Neural progenitor cell (in vitro differentiated cells): ENCODE results near the gene ITPRIPL2. TPM values are rescaled to one million over a fixed set of nuclear protein-coding genes. Genes with fewer than 3 reads are reported as not detected.
A peak's percentile ranks its signal among the peaks of the same experiment; 100 is the strongest.

Experiments used
- DNase-seq: peaks from one replicate; pipeline ENCODE4 v3.0.0-alpha.2; 2016; ENCODE audit warnings: low spot score
- H2AFZ ChIP-seq: fragments of 200-600 bp; sonication (generic); replicated peaks from 2 replicates; pipeline ENCODE4 v1.6.1; 2016; ENCODE audit warnings: antibody characterized with exemption
- H3F3A ChIP-seq: fragments of 200-600 bp; sonication (generic); 2 replicates; pipeline ENCODE4 v1.6.1; 2016; ENCODE audit warnings: antibody characterized with exemption, low read depth
- H3K27ac ChIP-seq: fragments of 200-600 bp; sonication (generic); 2 replicates; pipeline ENCODE4 v1.5.1; 2016; ENCODE audit warnings: mild to moderate bottlenecking
- H3K27me3 ChIP-seq: fragments of 200-600 bp; sonication (generic); 2 replicates; pipeline ENCODE4 v1.6.1; 2016; ENCODE audit warnings: mild to moderate bottlenecking, moderate library complexity
- H3K36me3 ChIP-seq: fragments of 200-600 bp; sonication (generic); 2 replicates; pipeline ENCODE4 v1.5.1; 2016
- H3K4me1 ChIP-seq: fragments of 200-600 bp; sonication (generic); 2 replicates; pipeline ENCODE4 v1.6.1; 2016; ENCODE audit warnings: mixed run types
- H3K4me2 ChIP-seq: fragments of 200-600 bp; sonication (generic); 2 replicates; pipeline ENCODE4 v1.6.1; 2016
- H3K4me3 ChIP-seq: fragments of 200-600 bp; sonication (generic); 2 replicates; pipeline ENCODE4 v1.5.1; 2016
- H3K79me2 ChIP-seq: fragments of 200-600 bp; sonication (generic); 2 replicates; pipeline ENCODE4 v1.6.1; 2016; ENCODE audit warnings: low read depth
- H3K9ac ChIP-seq: fragments of 200-600 bp; sonication (generic); 2 replicates; pipeline ENCODE4 v1.6.1; 2016
- H3K9me3 ChIP-seq: fragments of 200-600 bp; sonication (generic); 2 replicates; pipeline ENCODE4 v1.5.1; 2016; ENCODE audit warnings: low read depth
- H4K20me1 ChIP-seq: fragments of 200-600 bp; sonication (generic); 2 replicates; pipeline ENCODE4 v1.6.1; 2016; ENCODE audit warnings: low read depth
- H3K27ac Mint-ChIP-seq: 3 replicates; pipeline ENCODE4 v1.8.0; 2021; ENCODE audit warnings: mixed read lengths
- H3K27me3 Mint-ChIP-seq: 2 replicates; pipeline ENCODE4 v1.8.0; 2022; ENCODE audit warnings: low read depth, mild to moderate bottlenecking, inconsistent platforms, moderate library complexity, mixed read lengths; ENCODE audit not compliant: insufficient read depth
- H3K36me3 Mint-ChIP-seq: 3 replicates; pipeline ENCODE4 v1.8.0; 2021; ENCODE audit warnings: mixed read lengths
- H3K4me1 Mint-ChIP-seq: 3 replicates; pipeline ENCODE4 v1.8.0; 2021; ENCODE audit warnings: mixed read lengths
- H3K4me3 Mint-ChIP-seq: 3 replicates; pipeline ENCODE4 v1.8.0; 2021; ENCODE audit warnings: mild to moderate bottlenecking, moderate library complexity, mixed read lengths
- H3K9me3 Mint-ChIP-seq: 3 replicates; pipeline ENCODE4 v1.8.0; 2020; ENCODE audit warnings: mixed read lengths
- CTCF ChIP-seq: fragments of 200-600 bp; sonication (generic); IDR thresholded peaks from 2 replicates; pipeline ENCODE4 v1.5.1; 2017; ENCODE audit warnings: antibody characterized with exemption, mild to moderate bottlenecking
- EZH2 ChIP-seq: fragments of 200-600 bp; sonication (generic); IDR thresholded peaks from 2 replicates; pipeline ENCODE4 v1.6.1; 2017; ENCODE audit warnings: antibody characterized with exemption, mild to moderate bottlenecking, moderate library complexity
- EZH2phosphoT487 ChIP-seq: fragments of 200-600 bp; sonication (generic); IDR thresholded peaks from 2 replicates; pipeline ENCODE4 v1.6.1; 2017; ENCODE audit warnings: antibody characterized with exemption
- total RNA-seq: library from RNA; depleted of rRNA; stranded (reverse); fragments of >200 nt; gene quantifications from 2 replicates; pipeline ENCODE4 v1.2.3, GENCODE V29; 2015; ENCODE audit warnings: low replicate concordance

The ITPRIPL2 gene
- total RNA-seq, 1 donor from 2014 or later, result 3.7 TPM

GRCh38 chr16:19151310-19151709 is 37.5 kb downstream of the ITPRIPL2 start:
- H3K4me3 Mint-ChIP-seq, result no peak overlapping the region
- H3K27ac Mint-ChIP-seq, result peak overlapping the region; percentile 53
- no peaks in the 10 kb centered on the region for H3K27me3 Mint-ChIP-seq

GRCh38 chr16:19152042-19152441 is 38.3 kb downstream of the ITPRIPL2 start:
- Histone ChIP-seq H3K9ac (no peak overlapping the region), H3K4me1 (no peaks in the 10 kb centered on the region), H3K9me3 (peaks cover 3% of the 10 kb centered on the region), H3K36me3 (no peaks in the 10 kb centered on the region), H3K79me2 (no peaks in the 10 kb centered on the region), H3F3A (no peaks in the 10 kb centered on the region), H3K4me2 (no peak overlapping the region), H3K4me3 (no peak overlapping the region), H3K27ac (no peak overlapping the region), H2AFZ (no peak overlapping the region), H4K20me1 (no peaks in the 10 kb centered on the region), H3K27me3 (peaks cover 17% of the 10 kb centered on the region)
- no peak for TF ChIP-seq CTCF
- no peak for TF ChIP-seq EZH2
- TF ChIP-seq EZH2phosphoT487, result no peak
- DNase-seq, result no peak
- Mint-ChIP-seq H3K27me3 (no peaks in the 10 kb centered on the region), H3K36me3 (no peaks in the 10 kb centered on the region), H3K4me3 (no peak overlapping the region), H3K4me1 (no peaks in the 10 kb centered on the region), H3K27ac (no peak overlapping the region), H3K9me3 (peaks cover 6% of the 10 kb centered on the region)

More at GRCh38 chr16:19151310-19151709, 37.5 kb downstream of the ITPRIPL2 start:
- Histone ChIP-seq H3K9me3 (peaks cover 3% of the 10 kb centered on the region), H3K4me3 (no peak overlapping the region), H3K4me1 (no peaks in the 10 kb centered on the region), H4K20me1 (no peaks in the 10 kb centered on the region), H3K9ac (no peak overlapping the region), H3K79me2 (no peaks in the 10 kb centered on the region), H3K27me3 (peaks cover 10% of the 10 kb centered on the region), H3K36me3 (no peaks in the 10 kb centered on the region), H3K4me2 (no peak overlapping the region), H2AFZ (no peak overlapping the region), H3F3A (no peaks in the 10 kb centered on the region), H3K27ac (no peak overlapping the region)
- Mint-ChIP-seq H3K36me3 (no peaks in the 10 kb centered on the region), H3K4me1 (no peaks in the 10 kb centered on the region), H3K9me3 (peaks cover 6% of the 10 kb centered on the region)
- TF ChIP-seq EZH2 (no peak), CTCF (no peak), EZH2phosphoT487 (no peak)
- DNase-seq, result no peak

GRCh38 chr16:19153876-19154275 is 40.1 kb downstream of the ITPRIPL2 start:
- Histone ChIP-seq H3K4me2 (no peak overlapping the region), H3F3A (no peaks in the 10 kb centered on the region), H4K20me1 (no peaks in the 10 kb centered on the region), H3K4me3 (no peak overlapping the region), H3K27ac (no peak overlapping the region), H3K79me2 (no peaks in the 10 kb centered on the region), H3K9ac (no peak overlapping the region), H2AFZ (peak overlapping the region; percentile 32), H3K9me3 (no peaks in the 10 kb centered on the region), H3K36me3 (no peaks in the 10 kb centered on the region), H3K4me1 (no peaks in the 10 kb centered on the region), H3K27me3 (peaks cover 28% of the 10 kb centered on the region)
- Mint-ChIP-seq H3K36me3 (no peaks in the 10 kb centered on the region), H3K4me1 (no peaks in the 10 kb centered on the region), H3K4me3 (no peak overlapping the region), H3K9me3 (peaks cover 4% of the 10 kb centered on the region), H3K27ac (no peak overlapping the region), H3K27me3 (peaks cover under 1% of the 10 kb centered on the region)
- no peak for DNase-seq
- TF ChIP-seq CTCF, result no peak
